ENCODE measurements around the gene PTCD1. TPM values are rescaled to one million over a fixed set of nuclear protein-coding genes. Genes with fewer than 3 reads are reported as not detected.

PTCD1 gene
- total and polyA plus RNA-seq, 4 donors, result 2.8 to 6.8 (median 3.9) TPM

DNA sequence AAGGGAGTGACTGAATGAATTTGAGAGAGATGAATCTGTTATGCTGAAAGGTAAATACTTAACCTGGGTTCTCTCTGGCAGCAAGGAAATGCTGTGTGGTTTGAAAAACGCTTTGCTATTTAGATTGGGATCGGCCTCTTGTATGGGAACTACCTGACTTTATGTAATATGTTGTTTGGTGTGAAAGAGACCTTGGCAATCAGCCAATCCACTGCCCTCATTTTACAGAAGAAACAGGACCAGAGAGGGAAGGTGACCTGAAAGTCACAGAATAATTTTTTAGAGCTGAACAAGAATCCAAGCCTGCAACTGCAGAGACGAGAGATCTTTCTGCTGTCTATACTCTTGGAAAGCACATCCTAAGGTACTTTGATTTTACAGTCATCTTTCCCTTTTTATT lies 28.8 kb downstream of the PTCD1 start:
- Histone ChIP-seq H3K27ac (ENCODE audit: low read depth in 1 of 2, low read length in 1 of 2) (peak overlapping the region; percentile 97 to 98), H3K27me3 (ENCODE audit: control insufficient read depth in 3 of 3, insufficient read depth in 3 of 3, low read length in 2 of 3) (no peaks in the 10 kb centered on the region), H3K9ac (ENCODE audit: insufficient read depth in 1 of 2, low read length in 2 of 2) (peak overlapping the region; percentile 87 to 99), H3K4me3 (no peak overlapping the region), H3K4me1 (ENCODE audit: control insufficient read depth in 5 of 5, insufficient read depth in 5 of 5, low read length in 5 of 5) (peaks cover 0 to 23% (median 12%) of the 10 kb centered on the region in 5 donors), H3K36me3 (ENCODE audit: control insufficient read depth in 4 of 4, insufficient read depth in 4 of 4, low read length in 4 of 4) (peaks cover 14 to 30% (median 23%) of the 10 kb centered on the region in 4 donors), H3K9me3 (ENCODE audit: control insufficient read depth in 4 of 4, insufficient read depth in 3 of 4, low read length in 3 of 4) (no peaks in the 10 kb centered on the region)
- 32 to 37% methylated on average over 3 of the region's 3 CpGs for WGBS, 2 donors
- no peak for DNase-seq
- ATAC-seq (ENCODE audit: insufficient read depth, low FRiP score), result no peak
- no peak for TF ChIP-seq CTCF (IDR thresholded peaks at IDR 0.05; ENCODE audit: control extremely low read depth, extremely low read depth)

- peak overlapping the region; percentile 97 to 98 for H3K27ac ChIP-seq (ENCODE audit: low read depth in 1 of 2, low read length in 1 of 2)
- 0% methylated on average over 18 of the region's 18 CpGs for WGBS, 2 donors
- H3K27me3 ChIP-seq (ENCODE audit: control insufficient read depth in 3 of 3, insufficient read depth in 3 of 3, low read length in 2 of 3), result no peaks in the 10 kb centered on the region
- peak overlapping the region; percentile 87 to 99 for H3K9ac ChIP-seq (ENCODE audit: insufficient read depth in 1 of 2, low read length in 2 of 2)
- H3K9me3 ChIP-seq (ENCODE audit: control insufficient read depth in 4 of 4, insufficient read depth in 3 of 4, low read length in 3 of 4), result no peaks in the 10 kb centered on the region
- peaks cover 16 to 31% (median 25%) of the 10 kb centered on the region in 4 donors for H3K36me3 ChIP-seq (ENCODE audit: control insufficient read depth in 4 of 4, insufficient read depth in 4 of 4, low read length in 4 of 4)
- peak overlapping the region; percentile 76 for H3K4me3 ChIP-seq
- DNase-seq, result peak in 2 of 3 donors; percentile 11 to 36
- ATAC-seq (ENCODE audit: insufficient read depth, low FRiP score), result no peak
- TF ChIP-seq CTCF (IDR thresholded peaks at IDR 0.05; ENCODE audit: control extremely low read depth, extremely low read depth), result no peak
- peaks cover 0 to 23% (median 12%) of the 10 kb centered on the region in 5 donors for H3K4me1 ChIP-seq (ENCODE audit: control insufficient read depth in 5 of 5, insufficient read depth in 5 of 5, low read length in 5 of 5)
Observed at GRCh38 chr7:99409192-99409572, 29.4 kb downstream of the PTCD1 start.

DNA sequence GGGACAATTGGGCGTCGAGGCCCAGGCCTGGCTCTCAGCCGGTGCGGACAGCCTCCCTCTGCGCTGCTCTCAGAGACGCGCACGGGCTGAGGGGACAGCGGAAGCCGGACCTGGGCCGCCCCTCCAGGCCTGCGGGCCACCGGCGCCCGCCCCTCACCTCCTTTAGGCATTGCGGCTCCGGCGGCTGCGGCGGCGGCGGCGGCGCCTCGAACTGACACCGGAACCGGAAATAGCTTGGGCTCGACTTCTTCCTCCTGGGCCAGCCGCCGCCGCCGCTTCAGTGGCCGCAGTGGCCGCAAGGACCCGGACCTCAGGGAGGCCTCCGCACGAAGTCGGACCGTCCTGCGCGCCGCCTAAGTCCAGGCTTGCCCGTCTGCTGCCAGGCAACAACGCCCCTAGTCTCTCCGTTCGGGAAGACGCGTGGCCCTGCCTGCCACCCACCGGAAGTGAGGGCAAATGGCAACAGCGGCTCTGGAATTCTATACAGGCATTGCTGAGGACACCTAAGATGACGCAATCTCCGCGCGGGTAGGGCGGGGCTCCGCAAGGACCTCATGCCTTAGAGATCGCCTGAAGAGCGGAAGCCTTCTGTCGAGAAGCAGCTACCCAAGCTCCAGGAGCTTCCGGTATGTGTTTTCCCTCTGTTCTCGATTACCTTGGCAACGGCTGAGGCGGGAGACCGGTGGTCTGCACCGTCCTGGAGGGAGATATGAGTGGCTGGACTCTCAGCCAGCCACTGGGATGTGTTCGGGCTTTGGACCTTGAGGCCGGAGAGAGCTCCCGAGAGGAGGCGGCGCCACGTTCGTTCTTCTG lies 30.0 kb downstream of the PTCD1 start, which contains the start of the genes BUD31 and PDAP1:
BUD31 (plus strand) TSS at position 591 of the 813 bp plus-strand sequence. CDS start 2,124 bp downstream, outside the sequence.
PDAP1 (minus strand) TSS at position 219 of the 813 bp plus-strand sequence; CDS start at position 170, 49 bp downstream.
- Histone ChIP-seq H3K9me3 (ENCODE audit: control insufficient read depth in 4 of 4, insufficient read depth in 3 of 4, low read length in 3 of 4) (no peaks in the 10 kb centered on the region), H3K27me3 (ENCODE audit: control insufficient read depth in 3 of 3, insufficient read depth in 3 of 3, low read length in 2 of 3) (no peaks in the 10 kb centered on the region), H3K27ac (ENCODE audit: low read depth in 1 of 2, low read length in 1 of 2) (peak within 1 kb of the TSS; percentile 97 to 98), H3K4me3 (peak within 1 kb of the TSS; percentile 92), H3K36me3 (ENCODE audit: control insufficient read depth in 4 of 4, insufficient read depth in 4 of 4, low read length in 4 of 4) (peaks cover 16 to 32% (median 27%) of the 10 kb centered on the region in 4 donors), H3K4me1 (ENCODE audit: control insufficient read depth in 5 of 5, insufficient read depth in 5 of 5, low read length in 5 of 5) (peaks cover 0 to 23% (median 12%) of the 10 kb centered on the region in 5 donors), H3K9ac (ENCODE audit: insufficient read depth in 1 of 2, low read length in 2 of 2) (peak within 1 kb of the TSS; percentile 92 to 99)
- ATAC-seq (ENCODE audit: insufficient read depth, low FRiP score) (peak; percentile 93), DNase-seq (peak; percentile 95 to 97 (median 96))
- no peak for TF ChIP-seq CTCF (IDR thresholded peaks at IDR 0.05; ENCODE audit: control extremely low read depth, extremely low read depth)
- 0% methylated on average over 69 to 72 of the region's 72 CpGs for WGBS, 2 donors

Data from lung (tissue), 12 donors.